ENCODE results near the gene BAZ2A.

BAZ2A gene

GRCh38 chr12:56634837-56635791 lies 5.0 kb upstream of the BAZ2A start:
- peak; percentile 77 for DNase-seq

DNA sequence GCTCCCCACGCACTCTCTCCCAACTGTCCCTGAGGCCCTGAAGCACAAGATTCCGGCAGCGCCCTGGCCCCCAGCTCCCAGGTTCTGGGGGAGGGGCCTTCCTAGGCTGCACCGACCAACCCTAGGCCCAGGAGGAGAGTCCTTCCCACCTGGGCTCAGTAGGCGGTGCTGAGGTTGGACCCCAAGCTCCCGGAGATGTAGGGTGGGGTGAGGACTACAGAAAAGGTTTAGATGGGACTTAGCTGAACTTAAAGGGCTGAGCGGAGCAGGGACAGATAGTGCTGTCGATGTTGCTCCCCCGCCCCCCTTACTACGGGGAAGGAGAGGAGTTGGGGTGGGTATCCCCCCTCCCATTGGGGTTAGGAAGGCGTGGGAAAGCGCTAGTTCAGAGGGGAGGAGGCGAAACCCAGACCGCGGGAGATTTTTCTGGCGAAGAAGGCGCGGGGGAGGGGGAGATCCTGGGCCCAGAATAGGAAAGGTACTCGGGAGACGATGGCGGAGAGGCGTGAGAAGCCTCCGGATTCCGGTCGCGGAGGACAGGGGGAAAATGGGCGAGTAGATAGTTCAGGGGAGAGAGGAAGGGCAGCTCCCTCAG lies 4.2 kb upstream of the BAZ2A start:
- DNase-seq, result peak; percentile 67

GRCh38 chr12:56633468-56634241 lies 3.5 kb upstream of the BAZ2A start:
- no peak for DNase-seq

- no peak for DNase-seq
Measured at GRCh38 chr12:56632701-56633467, 2.8 kb upstream of the BAZ2A start.

GRCh38 chr12:56631790-56632700 lies 1.9 kb upstream of the BAZ2A start:
- DNase-seq, result peak; percentile 26

GRCh38 chr12:56629459-56630179 lies 507 bp downstream of the BAZ2A start:
- DNase-seq, result no peak

DNA sequence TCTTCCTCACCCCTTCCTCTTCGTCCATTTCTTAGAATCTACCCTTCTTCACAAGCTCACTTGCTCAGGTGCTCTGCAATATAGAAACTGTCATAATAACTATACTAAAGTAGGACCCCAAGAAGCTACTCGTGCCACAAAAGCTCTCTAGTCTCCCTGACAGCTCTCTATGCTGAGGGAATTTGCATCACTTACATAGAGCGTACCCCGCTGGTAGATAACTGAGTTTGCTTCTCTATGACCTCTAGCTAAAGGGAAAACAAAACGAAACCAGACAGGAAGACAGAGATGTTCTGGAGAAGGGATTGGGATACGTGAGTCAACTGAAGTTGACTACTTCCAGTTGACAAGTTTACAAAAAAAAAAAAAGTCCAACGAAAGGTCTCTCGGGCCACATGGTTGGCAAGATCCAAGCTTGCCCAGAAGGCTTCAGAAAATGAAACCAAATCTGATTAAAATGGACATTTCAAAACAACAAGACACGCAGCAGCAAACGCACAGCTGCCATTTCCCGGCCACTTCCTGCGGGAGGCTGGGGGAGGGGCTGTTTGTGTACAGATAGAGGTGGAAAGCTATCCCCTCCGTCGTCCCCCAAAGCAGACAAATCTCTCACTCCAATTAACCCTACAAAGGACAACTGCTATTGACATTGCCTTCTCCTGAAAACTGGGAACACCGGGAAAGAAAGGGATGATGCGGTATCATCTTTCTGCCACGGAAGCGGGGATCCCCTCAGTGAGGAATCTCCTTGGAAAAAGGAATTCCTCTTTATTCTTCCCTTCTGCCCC lies 1.3 kb downstream of the BAZ2A start:
- peak; percentile 4 for DNase-seq

GRCh38 chr12:56626701-56627100 lies 3.4 kb downstream of the BAZ2A start:
- DNase-seq, result no peak

DNA sequence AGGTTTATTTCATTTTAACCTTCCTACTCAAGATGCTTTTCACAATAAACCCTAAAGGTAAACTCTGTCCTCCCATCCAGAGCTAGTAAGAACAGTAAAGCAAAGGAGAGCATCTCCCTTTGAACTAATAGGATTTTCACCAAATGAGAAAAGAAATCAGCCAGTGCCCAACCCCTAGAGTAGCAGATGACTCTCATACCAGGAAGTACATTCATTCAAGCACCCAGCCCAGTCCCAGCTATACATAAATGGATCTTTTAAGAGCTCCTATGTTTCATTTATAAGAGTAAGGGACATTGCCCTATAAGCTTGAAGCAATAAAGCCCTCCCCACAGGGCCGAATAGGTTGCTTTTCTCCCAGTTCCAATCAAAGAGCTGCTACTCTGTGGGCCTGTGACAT lies 7.6 kb downstream of the BAZ2A start:
- no peak for DNase-seq

DNA sequence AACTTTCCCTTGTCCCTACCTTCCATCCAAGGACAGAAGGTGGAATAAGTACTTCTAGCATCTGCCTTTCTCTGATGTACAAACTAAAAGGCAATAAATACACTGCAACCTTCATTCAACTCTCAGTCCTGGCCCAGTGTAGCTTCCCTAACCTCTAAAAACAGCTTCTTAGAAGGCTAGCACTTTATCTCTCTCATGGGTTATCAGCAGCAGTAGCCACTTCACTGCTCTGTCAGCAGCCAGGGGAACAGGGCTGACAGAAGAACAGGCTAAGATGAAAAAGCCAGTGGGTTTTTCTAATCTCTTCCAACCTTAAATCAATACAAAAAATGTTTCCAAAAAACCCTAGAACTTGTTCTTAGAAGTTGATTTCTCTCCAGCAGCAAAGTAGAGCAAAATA lies 13.2 kb downstream of the BAZ2A start:
- no peak for DNase-seq

GRCh38 chr12:56616244-56616643 lies 13.9 kb downstream of the BAZ2A start:
- no peak for DNase-seq

GRCh38 chr12:56614627-56615026 lies 15.5 kb downstream of the BAZ2A start:
- no peak for DNase-seq

GRCh38 chr12:56604355-56604754 lies 25.8 kb downstream of the BAZ2A start:
- DNase-seq, result no peak

- no peak for DNase-seq
Measured at GRCh38 chr12:56602239-56602638, 27.9 kb downstream of the BAZ2A start.

- no peak for DNase-seq
Measured at GRCh38 chr12:56601503-56601902, 28.6 kb downstream of the BAZ2A start.

GRCh38 chr12:56600753-56601152 lies 29.4 kb downstream of the BAZ2A start:
- DNase-seq, result no peak

DNA sequence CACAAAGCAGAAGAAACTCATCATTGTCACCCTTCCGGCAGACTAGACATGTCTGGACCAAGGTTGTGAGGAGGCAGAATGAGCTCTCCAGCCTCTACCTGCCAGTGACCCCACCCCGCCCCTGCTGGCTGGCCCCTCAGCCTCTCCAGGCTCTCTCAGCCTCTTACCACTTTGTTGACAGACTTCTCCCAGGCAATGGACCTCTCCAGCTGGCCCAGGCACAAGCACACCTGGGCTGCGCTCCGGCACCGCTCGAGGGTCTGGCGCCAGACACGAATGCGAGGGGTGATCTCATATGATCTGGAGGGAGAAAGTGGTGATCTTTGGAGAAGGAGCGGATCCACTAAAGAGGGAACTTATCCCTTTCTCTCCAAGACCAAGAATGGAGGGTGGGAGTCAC lies 30.3 kb downstream of the BAZ2A start:
- DNase-seq, result no peak

DNA sequence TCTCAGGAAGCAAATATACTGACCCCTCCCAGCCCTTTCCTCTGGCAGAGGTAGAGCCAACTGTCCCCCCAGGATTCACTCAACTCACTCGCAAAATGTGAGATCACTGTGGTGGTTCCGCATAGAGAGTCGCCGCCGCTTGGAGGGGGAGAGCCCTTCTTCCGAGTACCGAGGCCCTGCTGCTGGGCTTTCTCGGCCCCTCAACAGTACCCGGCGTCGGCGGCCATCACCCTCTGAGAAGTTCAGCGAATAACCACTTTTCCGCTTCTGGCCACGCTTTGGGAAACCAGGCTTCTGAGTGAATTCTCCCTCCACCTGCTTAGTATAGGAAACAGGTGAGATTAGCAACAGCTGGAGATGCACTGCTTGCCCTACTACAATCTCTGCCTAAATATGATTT lies 31.1 kb downstream of the BAZ2A start:
- DNase-seq, result no peak

DNA sequence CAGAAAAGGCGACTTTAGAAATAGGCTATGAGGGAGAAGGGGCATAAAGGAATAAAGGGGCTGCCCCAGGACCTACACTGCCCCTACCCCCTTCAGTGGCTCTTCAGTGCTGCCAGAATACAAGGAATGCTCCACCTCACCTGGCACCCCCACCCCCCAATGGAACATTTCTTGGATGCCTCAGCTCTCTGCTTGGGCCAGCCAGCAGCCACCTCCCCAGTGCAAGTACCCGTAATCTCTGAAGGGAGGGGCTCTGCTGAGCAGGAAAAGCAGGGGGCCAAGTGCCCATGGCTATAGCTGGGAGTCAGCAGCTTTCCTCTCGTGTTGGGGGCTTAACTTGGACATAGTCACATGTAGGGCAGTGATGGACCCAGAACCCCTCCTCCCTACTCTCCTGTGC lies 33.3 kb downstream of the BAZ2A start:
- DNase-seq, result no peak

All from NCI-H774 (cell line).